CD14-positive monocyte (primary cell): ENCODE results near the gene DYNC2LI1. TPM values are rescaled to one million over a fixed set of nuclear protein-coding genes. Genes with fewer than 3 reads are reported as not detected.

Source experiments
- DNase-seq, 3 donors: peaks; one replicate each; pipeline ENCODE4 v3.0.0-alpha.2; 2011 to 2022
- H2AFZ ChIP-seq: 2 replicates; pipeline ENCODE4 v1.6.0; 2012; ENCODE audit warnings: mild to moderate bottlenecking, low read depth, low read length, inconsistent platforms; ENCODE audit not compliant: insufficient read depth, poor library complexity, severe bottlenecking
- H3K27ac ChIP-seq, 2 donors: 1 replicate in 1 of 2; 2 replicates in 1 of 2; pipeline ENCODE4 v1.5.1; 2012 to 2013; ENCODE audit warnings: low read length in 2 of 2, control low read depth in 1 of 2, inconsistent platforms in 1 of 2, low read depth in 1 of 2, mild to moderate bottlenecking in 1 of 2
- H3K27me3 ChIP-seq, 2 donors: one replicate each; pipeline versions ENCODE4 v1.6.0 to v1.6.1; 2011 to 2013; ENCODE audit warnings: low read length in 2 of 2; ENCODE audit not compliant: control insufficient read depth in 2 of 2, insufficient read depth in 2 of 2
- H3K36me3 ChIP-seq, 2 donors: replicated peaks in 1 of 2; 1 replicate in 1 of 2; 2 replicates in 1 of 2; pipeline versions ENCODE4 v1.5.1 to v1.6.1; 2012 to 2013; ENCODE audit warnings: low read length in 2 of 2, control low read depth in 1 of 2, inconsistent platforms in 1 of 2, mild to moderate bottlenecking in 1 of 2; ENCODE audit not compliant: insufficient read depth in 2 of 2, control insufficient read depth in 1 of 2
- H3K4me1 ChIP-seq, 2 donors: 1 replicate in 1 of 2; 2 replicates in 1 of 2; pipeline versions ENCODE4 v1.5.1 to v1.6.1; 2012 to 2013; ENCODE audit warnings: low read length in 2 of 2, control low read depth in 1 of 2, inconsistent platforms in 1 of 2, mild to moderate bottlenecking in 1 of 2, moderate library complexity in 1 of 2; ENCODE audit not compliant: insufficient read depth in 2 of 2, control insufficient read depth in 1 of 2
- H3K4me2 ChIP-seq: replicated peaks from 2 replicates; pipeline ENCODE3; 2012; ENCODE audit warnings: low read length, moderate library complexity, mild to moderate bottlenecking; ENCODE audit not compliant: poor library complexity, severe bottlenecking; ENCODE audit errors: extremely low read depth
- H3K4me3 ChIP-seq, 3 experiments: fragments of 200-600 bp in 1 of 3; sonication (generic) in 1 of 3; replicated peaks in 1 of 3; 1 replicate in 2 of 3; 2 replicates in 1 of 3; pipeline ENCODE4 v1.5.1; 2011 to 2013; ENCODE audit warnings: low read length in 3 of 3, mild to moderate bottlenecking in 3 of 3, control low read depth in 2 of 3, low read depth in 2 of 3, inconsistent platforms in 1 of 3, moderate library complexity in 1 of 3
- H3K79me2 ChIP-seq: 2 replicates; pipeline ENCODE4 v1.6.0; 2012; ENCODE audit warnings: mild to moderate bottlenecking, control low read depth, inconsistent platforms, low read length, moderate library complexity; ENCODE audit not compliant: insufficient read depth
- H3K9ac ChIP-seq: 2 replicates; pipeline ENCODE4 v1.6.0; 2017; ENCODE audit warnings: low read length, mild to moderate bottlenecking; ENCODE audit not compliant: insufficient read depth, poor library complexity, severe bottlenecking
- H3K9me3 ChIP-seq, 2 donors: replicated peaks in 1 of 2; 1 replicate in 1 of 2; 2 replicates in 1 of 2; pipeline versions ENCODE4 v1.5.1 to v1.6.1; 2012 to 2013; ENCODE audit warnings: low read length in 2 of 2, control low read depth in 1 of 2; ENCODE audit not compliant: control insufficient read depth in 1 of 2, insufficient read depth in 1 of 2
- H4K20me1 ChIP-seq: 2 replicates; pipeline ENCODE4 v1.6.0; 2012; ENCODE audit warnings: mild to moderate bottlenecking, low read length, control low read depth, moderate library complexity; ENCODE audit not compliant: insufficient read depth
- H3K27ac Mint-ChIP-seq, 7 donors: one replicate each; pipeline ENCODE4 v1.8.0; 2020; ENCODE audit warnings: mild to moderate bottlenecking in 7 of 7, mixed read lengths in 7 of 7, moderate library complexity in 6 of 7, inconsistent platforms in 2 of 7
- H3K27me3 Mint-ChIP-seq, 3 donors: one replicate each; pipeline ENCODE4 v1.8.0; 2021 to 2022; ENCODE audit warnings: low read depth in 3 of 3, mild to moderate bottlenecking in 3 of 3, mixed read lengths in 3 of 3, moderate library complexity in 3 of 3, inconsistent platforms in 1 of 3
- H3K36me3 Mint-ChIP-seq, 2 donors: one replicate each; pipeline ENCODE4 v1.8.0; 2020; ENCODE audit warnings: mixed read lengths in 2 of 2, inconsistent platforms in 1 of 2, mild to moderate bottlenecking in 1 of 2
- H3K4me1 Mint-ChIP-seq: one replicate; pipeline ENCODE4 v1.8.0; 2020; ENCODE audit warnings: mild to moderate bottlenecking, mixed read lengths
- H3K4me3 Mint-ChIP-seq, 2 donors: one replicate each; pipeline ENCODE4 v1.8.0; 2020; ENCODE audit warnings: mild to moderate bottlenecking in 2 of 2, mixed read lengths in 2 of 2, moderate library complexity in 1 of 2
- H3K9me3 Mint-ChIP-seq, 7 donors: one replicate each; pipeline ENCODE4 v1.8.0; 2020 to 2022; ENCODE audit warnings: mixed read lengths in 7 of 7, mild to moderate bottlenecking in 6 of 7, moderate library complexity in 6 of 7, inconsistent platforms in 2 of 7
- WGBS: methylation state at CpG from one replicate; pipeline ENCODE4 v1.1.5; 2013; ENCODE audit warnings: missing lambda C conversion rate; ENCODE audit not compliant: insufficient coverage; 5-methylcytosine and 5-hydroxymethylcytosine counted together
- intact Hi-C, 2 donors: fragments of 100-400 bp; cut with micrococcal nuclease; formaldehyde crosslinking; loops; one replicate each; pipeline versions ENCODE4 v1.15.0 to v1.15.1; 2023
- polyA plus RNA-seq, 3 donors: library from polyadenylated mRNA; depleted of rRNA in 1 of 3; unstranded in 2 of 3; stranded (reverse) in 1 of 3; fragments of 300-500 nt in 2 of 3; fragments of >200 nt in 1 of 3; fragmentation: Illumina TruSeq in 2 of 3; gene quantifications; 1 replicate in 2 of 3; 2 replicates in 1 of 3; pipeline ENCODE4 v1.2.3, GENCODE V29; 2012 to 2021
- TF ChIP-seq, protein P1 (sequence below): fragments of 200-600 bp; IDR thresholded peaks from one replicate; pipeline ENCODE4 v1.8.0; 2022; ENCODE audit warnings: antibody characterized with exemption, mild to moderate bottlenecking

Gene DYNC2LI1
- polyA plus RNA-seq, 3 donors: 2.5 to 4.4 (median 3.5) TPM

DNA sequence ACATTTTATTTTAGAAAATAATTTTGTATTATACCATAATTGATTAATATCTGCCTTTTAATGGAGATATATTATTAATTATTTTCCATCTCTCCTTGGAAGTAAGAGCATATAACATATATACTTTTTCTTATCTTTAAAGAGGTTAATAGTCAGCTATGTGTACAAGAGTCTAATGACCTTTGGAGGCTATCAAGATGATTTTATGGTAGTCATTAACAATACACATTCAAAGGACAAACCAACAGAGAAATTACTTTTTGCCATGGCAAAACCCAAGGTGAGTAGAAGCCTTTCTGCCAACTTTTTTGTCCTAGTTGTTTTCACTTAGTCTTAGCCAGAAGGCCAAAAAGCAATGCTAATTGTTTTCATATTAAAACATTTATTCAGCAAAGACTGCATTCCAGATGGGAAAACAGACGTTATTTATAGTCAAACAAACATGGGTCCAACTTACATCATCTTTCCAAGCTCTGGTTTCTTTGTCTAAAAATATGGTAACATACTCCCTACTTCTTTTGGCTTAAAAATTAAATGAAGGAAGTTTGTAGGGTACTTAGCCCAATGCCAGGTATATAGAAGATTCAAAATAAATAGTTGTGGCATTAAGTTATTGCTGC is 9.6 kb upstream of the DYNC2LI1 start:
- H3K4me2 ChIP-seq: no peak overlapping the region
- no peak for DNase-seq
- H3K9me3 ChIP-seq: peaks cover 0 to 4% of the 10 kb centered on the region in 2 donors
- peaks cover 0 to 3% of the 10 kb centered on the region in 2 donors for H3K27me3 ChIP-seq
- H3K9ac ChIP-seq: no peak overlapping the region
- Mint-ChIP-seq H3K4me1 (no peaks in the 10 kb centered on the region), H3K27ac (no peak overlapping the region), H3K9me3 (peaks cover 0 to 5% (median 1%) of the 10 kb centered on the region in 7 donors), H3K4me3 (no peak overlapping the region), H3K27me3 (peaks cover 2 to 10% (median 4%) of the 10 kb centered on the region in 3 donors), H3K36me3 (no peaks in the 10 kb centered on the region)
- no peaks in the 10 kb centered on the region for H3K36me3 ChIP-seq
- H3K79me2 ChIP-seq: no peaks in the 10 kb centered on the region
- no peak overlapping the region for H3K4me3 ChIP-seq
- TF ChIP-seq, protein P1, sequence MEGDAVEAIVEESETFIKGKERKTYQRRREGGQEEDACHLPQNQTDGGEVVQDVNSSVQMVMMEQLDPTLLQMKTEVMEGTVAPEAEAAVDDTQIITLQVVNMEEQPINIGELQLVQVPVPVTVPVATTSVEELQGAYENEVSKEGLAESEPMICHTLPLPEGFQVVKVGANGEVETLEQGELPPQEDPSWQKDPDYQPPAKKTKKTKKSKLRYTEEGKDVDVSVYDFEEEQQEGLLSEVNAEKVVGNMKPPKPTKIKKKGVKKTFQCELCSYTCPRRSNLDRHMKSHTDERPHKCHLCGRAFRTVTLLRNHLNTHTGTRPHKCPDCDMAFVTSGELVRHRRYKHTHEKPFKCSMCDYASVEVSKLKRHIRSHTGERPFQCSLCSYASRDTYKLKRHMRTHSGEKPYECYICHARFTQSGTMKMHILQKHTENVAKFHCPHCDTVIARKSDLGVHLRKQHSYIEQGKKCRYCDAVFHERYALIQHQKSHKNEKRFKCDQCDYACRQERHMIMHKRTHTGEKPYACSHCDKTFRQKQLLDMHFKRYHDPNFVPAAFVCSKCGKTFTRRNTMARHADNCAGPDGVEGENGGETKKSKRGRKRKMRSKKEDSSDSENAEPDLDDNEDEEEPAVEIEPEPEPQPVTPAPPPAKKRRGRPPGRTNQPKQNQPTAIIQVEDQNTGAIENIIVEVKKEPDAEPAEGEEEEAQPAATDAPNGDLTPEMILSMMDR: no peak
- intact Hi-C loops: no loop called here
- H4K20me1 ChIP-seq: no peaks in the 10 kb centered on the region
- no peak overlapping the region for H3K27ac ChIP-seq
- no CpG with 5 or more reads among the region's 1 CpG for WGBS
- H2AFZ ChIP-seq: no peak overlapping the region
- H3K4me1 ChIP-seq: no peaks in the 10 kb centered on the region

DNA sequence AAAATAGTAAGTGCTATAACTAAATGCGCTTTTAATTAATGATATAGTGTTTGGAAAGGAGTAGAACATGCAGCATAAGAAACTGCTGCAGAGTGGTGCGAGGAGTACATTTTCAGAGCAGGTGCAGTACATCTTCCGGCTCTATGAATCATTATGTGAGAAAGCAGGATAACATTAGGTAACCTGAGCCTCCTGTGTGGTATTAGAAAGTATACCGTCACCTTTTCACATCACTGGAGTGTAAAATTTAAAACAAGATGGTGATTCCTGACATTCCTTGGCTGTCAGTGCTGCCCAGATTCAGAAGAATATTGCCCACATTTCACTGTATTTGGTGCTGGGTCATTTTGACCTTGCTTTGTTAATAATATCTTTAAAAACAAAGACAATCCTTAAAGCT is 7.8 kb upstream of the DYNC2LI1 start:
- H3K4me1 ChIP-seq: no peaks in the 10 kb centered on the region
- no peaks in the 10 kb centered on the region for H4K20me1 ChIP-seq
- intact Hi-C loops: no loop called here
- no peak overlapping the region for H3K4me2 ChIP-seq
- WGBS: 100% methylated on average over 1 of the region's 4 CpGs
- peaks cover 0 to 3% of the 10 kb centered on the region in 2 donors for H3K27me3 ChIP-seq
- H3K79me2 ChIP-seq: no peaks in the 10 kb centered on the region
- H3K4me3 ChIP-seq: no peak overlapping the region
- no peak overlapping the region for H3K27ac ChIP-seq
- Mint-ChIP-seq H3K27ac (no peak overlapping the region), H3K36me3 (no peaks in the 10 kb centered on the region), H3K4me3 (no peak overlapping the region), H3K4me1 (no peaks in the 10 kb centered on the region), H3K27me3 (peaks cover 0 to 9% (median 6%) of the 10 kb centered on the region in 3 donors), H3K9me3 (peaks cover 0 to 5% (median 3%) of the 10 kb centered on the region in 7 donors)
- no peaks in the 10 kb centered on the region for H3K36me3 ChIP-seq
- H2AFZ ChIP-seq: no peak overlapping the region
- DNase-seq: no peak
- H3K9ac ChIP-seq: no peak overlapping the region
- peaks cover 0 to 4% of the 10 kb centered on the region in 2 donors for H3K9me3 ChIP-seq
- TF ChIP-seq, protein P1: no peak
